Lower leg skin (tissue), 3 donors: Measurements from ENCODE around the gene LRSAM1.

ENCODE experiments used
- POLR2A ChIP-seq, 2 donors: fragments of 450-650 bp; IDR thresholded peaks; one replicate each; pipeline ENCODE4 v1.6.1; 2016 to 2017; ENCODE audit warnings: antibody characterized with exemption in 2 of 2, mild to moderate bottlenecking in 1 of 2, moderate library complexity in 1 of 2
- TF ChIP-seq, protein P1 (sequence below), 3 donors: fragments of 450-650 bp; IDR thresholded peaks; one replicate each; pipeline ENCODE4 v1.5.1; 2016; ENCODE audit warnings: antibody characterized with exemption in 3 of 3, mild to moderate bottlenecking in 3 of 3, moderate library complexity in 2 of 3

- TF ChIP-seq, protein P1, sequence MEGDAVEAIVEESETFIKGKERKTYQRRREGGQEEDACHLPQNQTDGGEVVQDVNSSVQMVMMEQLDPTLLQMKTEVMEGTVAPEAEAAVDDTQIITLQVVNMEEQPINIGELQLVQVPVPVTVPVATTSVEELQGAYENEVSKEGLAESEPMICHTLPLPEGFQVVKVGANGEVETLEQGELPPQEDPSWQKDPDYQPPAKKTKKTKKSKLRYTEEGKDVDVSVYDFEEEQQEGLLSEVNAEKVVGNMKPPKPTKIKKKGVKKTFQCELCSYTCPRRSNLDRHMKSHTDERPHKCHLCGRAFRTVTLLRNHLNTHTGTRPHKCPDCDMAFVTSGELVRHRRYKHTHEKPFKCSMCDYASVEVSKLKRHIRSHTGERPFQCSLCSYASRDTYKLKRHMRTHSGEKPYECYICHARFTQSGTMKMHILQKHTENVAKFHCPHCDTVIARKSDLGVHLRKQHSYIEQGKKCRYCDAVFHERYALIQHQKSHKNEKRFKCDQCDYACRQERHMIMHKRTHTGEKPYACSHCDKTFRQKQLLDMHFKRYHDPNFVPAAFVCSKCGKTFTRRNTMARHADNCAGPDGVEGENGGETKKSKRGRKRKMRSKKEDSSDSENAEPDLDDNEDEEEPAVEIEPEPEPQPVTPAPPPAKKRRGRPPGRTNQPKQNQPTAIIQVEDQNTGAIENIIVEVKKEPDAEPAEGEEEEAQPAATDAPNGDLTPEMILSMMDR (IDR thresholded peaks at IDR 0.05): no peak
- TF ChIP-seq POLR2A (IDR thresholded peaks at IDR 0.05): no peak
Measured at GRCh38 chr9:127415657-127416056, 35.7 kb upstream of the LRSAM1 start.
